Measurements from ENCODE around the gene CCNL2.

CCNL2 gene

DNA sequence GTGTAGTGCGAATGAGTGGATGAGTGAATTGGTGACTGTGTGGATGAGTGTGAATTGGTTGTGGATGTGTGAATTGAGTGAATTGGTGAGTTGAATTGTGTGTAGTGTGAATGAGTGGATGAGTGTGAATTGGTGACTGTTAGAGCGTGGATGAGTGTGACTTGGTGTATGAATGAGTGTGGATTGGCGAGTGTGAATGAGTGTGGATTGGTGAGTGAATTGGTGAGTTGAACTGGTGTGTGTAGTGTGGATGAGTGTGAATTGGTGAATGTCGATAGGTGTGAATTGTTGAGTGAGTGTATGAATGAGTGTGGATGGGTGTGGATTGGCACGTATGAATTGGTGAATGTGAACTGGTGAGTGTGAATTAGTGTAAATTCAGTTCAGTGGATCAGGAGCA lies 31.8 kb downstream of the CCNL2 start:
- in situ Hi-C loops (cut with HindIII; ENCODE audit: low sequenced_read_pairs) = no loop called here
- TF ChIP-seq, protein P1, sequence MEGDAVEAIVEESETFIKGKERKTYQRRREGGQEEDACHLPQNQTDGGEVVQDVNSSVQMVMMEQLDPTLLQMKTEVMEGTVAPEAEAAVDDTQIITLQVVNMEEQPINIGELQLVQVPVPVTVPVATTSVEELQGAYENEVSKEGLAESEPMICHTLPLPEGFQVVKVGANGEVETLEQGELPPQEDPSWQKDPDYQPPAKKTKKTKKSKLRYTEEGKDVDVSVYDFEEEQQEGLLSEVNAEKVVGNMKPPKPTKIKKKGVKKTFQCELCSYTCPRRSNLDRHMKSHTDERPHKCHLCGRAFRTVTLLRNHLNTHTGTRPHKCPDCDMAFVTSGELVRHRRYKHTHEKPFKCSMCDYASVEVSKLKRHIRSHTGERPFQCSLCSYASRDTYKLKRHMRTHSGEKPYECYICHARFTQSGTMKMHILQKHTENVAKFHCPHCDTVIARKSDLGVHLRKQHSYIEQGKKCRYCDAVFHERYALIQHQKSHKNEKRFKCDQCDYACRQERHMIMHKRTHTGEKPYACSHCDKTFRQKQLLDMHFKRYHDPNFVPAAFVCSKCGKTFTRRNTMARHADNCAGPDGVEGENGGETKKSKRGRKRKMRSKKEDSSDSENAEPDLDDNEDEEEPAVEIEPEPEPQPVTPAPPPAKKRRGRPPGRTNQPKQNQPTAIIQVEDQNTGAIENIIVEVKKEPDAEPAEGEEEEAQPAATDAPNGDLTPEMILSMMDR (IDR thresholded peaks at IDR 0.05; ENCODE audit: low read depth, low read length) = no peak
- DNase-seq (ENCODE audit: low read depth, low spot score) = no peak
- no peak overlapping the region for H3K4me3 ChIP-seq (ENCODE audit: low read depth, low read length)

DNA sequence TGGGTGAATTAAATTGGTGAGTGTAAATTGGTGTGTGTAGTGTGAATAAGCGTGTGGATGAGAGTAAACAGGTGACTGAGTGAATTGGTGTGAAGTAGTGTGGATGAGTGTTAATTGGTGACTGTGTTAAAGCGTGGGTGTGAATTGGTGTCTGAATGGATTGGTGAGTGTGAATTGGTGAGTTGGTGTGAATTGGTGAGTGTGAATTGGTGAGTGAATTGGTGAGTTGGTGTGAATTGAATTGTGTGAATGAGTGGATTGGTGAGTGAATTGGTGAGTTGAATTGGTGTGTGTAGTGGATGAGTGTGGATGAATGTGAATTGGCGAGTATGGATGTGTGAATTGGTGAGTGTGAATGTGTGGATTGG lies 32.5 kb downstream of the CCNL2 start:
- H3K4me3 ChIP-seq (ENCODE audit: low read depth, low read length) = no peak overlapping the region
- in situ Hi-C loops (cut with HindIII; ENCODE audit: low sequenced_read_pairs) = no loop called here
- TF ChIP-seq, protein P1 (IDR thresholded peaks at IDR 0.05; ENCODE audit: low read depth, low read length) = no peak
- no peak for DNase-seq (ENCODE audit: low read depth, low spot score)

DNA sequence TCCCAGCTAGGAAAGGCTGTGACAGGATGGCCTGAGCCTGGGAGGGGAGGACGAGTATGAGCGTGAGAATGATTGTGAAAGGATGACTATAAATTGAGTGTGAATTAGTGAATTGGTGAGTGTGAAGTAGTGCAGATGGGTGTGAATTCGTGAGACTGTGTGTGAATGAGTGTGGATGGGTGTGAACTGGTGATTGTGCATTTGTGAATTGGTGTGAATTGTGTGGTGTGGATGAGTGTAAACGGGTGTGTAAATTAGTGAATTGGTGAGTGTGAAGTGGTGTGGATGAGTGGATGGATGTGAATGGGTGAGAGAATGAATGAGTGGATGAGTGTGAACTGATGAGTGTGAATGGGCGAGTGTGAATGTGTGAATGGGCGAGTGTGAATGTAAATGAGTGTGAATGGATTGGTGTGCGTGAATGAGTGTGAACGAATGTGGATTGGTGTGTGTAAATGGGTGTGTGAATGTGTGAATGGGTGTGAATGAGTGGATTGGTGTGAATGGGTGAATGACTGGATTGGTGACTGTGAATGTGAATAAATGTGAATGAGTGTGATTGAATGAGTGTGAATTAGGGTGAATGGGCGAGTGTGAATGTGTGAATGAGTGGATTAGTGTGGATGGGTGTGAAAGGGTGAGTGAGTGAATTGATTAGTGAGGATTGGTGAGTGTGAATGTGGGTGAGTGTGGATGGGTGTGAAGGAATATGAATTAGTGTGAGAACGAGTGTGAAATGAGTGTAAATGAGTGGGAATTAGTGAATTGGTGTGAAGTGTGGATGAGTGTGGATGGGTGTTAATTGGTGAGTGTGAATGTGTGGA lies 33.0 kb downstream of the CCNL2 start:
- TF ChIP-seq, protein P1 (IDR thresholded peaks at IDR 0.05; ENCODE audit: low read depth, low read length) = no peak
- H3K4me3 ChIP-seq (ENCODE audit: low read depth, low read length) = no peak overlapping the region
- in situ Hi-C loops (cut with HindIII; ENCODE audit: low sequenced_read_pairs) = no loop called here
- DNase-seq (ENCODE audit: low read depth, low spot score) = no peak

DNA sequence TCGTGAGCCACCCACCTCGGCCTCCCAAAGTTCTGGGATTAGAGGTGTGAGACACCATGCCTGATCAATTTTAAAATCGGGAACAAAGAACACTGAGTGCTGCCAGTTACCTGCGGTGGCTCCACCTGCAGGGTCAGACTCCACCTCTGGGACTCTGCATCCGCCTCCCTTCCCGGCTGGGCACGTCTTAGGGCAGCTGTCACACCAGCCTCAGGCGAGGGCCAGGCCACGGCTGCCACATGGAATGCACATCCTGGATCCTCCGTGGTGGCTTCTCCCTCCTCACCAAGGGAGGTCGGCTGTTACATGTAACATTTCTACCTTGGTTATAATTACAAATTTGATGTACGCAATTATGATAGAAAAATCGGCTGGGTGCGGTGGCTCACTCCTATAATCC lies 34.9 kb downstream of the CCNL2 start:
- H3K4me3 ChIP-seq (ENCODE audit: low read depth, low read length) = no peak overlapping the region
- in situ Hi-C loops (cut with HindIII; ENCODE audit: low sequenced_read_pairs) = no loop called here
- TF ChIP-seq, protein P1 (IDR thresholded peaks at IDR 0.05; ENCODE audit: low read depth, low read length) = no peak
- DNase-seq (ENCODE audit: low read depth, low spot score) = no peak

DNA sequence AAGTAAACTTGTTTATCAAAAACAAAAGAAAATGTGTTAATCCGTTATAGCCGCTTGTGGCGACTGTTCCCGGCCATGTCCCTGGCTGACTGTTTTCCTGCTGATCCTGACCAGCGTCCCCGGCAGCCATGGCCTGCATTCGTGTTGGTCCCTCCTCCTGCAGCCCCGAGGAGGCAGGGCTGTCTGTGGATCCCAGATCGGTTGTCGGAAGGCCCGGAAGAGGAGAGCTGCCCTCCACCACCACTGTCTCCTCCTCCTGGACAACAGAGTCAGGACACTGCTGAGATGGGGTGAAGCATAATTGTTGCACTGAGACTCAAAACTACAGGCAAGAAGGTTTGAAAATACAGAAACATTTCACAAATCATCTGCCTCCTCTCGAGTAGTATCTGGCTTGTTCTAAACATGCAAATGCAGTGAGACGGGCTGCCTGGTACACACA lies 37.1 kb downstream of the CCNL2 start:
- TF ChIP-seq, protein P1 (IDR thresholded peaks at IDR 0.05; ENCODE audit: low read depth, low read length) = peak; percentile 42
- peak; percentile 79 for DNase-seq (ENCODE audit: low read depth, low spot score)
- H3K4me3 ChIP-seq (ENCODE audit: low read depth, low read length) = no peak overlapping the region
- in situ Hi-C loops (cut with HindIII; ENCODE audit: low sequenced_read_pairs) = no loop called here

DNA sequence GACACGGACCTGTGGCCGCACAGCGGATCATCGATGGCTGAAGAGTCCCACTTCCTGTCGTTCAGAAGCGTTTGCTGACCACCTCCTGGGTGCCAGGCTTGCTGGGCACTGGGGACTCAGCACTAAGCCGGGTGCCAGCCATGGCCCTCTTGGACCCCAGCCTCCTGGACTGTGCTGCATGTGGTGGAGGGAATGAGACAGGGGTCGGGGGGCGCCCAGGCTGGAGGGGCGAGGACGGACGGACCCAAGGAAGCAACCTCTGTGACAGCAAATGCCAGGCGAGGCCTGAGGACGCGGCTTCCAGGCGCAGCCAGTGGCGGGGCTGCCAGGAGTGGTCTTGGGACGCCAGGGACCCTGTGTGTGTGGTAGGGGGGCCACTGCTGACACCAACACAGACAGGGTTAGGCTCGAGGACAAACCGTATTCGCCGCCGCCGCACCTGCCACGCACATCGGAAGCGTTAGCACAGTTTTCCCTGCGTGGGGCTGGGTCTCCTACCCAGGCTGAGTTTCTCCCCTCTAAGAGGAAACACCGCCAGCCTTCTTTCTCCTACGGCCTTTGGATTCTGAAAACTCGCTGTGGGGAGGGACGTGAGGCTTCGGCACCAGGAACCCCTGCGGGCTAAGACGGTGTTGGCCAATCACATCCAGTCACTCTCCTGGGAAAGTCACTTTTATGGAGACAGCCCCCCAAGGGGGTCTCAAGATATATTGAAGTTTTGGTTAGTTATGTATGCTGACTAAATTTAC lies 37.7 kb downstream of the CCNL2 start:
- DNase-seq (ENCODE audit: low read depth, low spot score) = no peak
- TF ChIP-seq, protein P1 (IDR thresholded peaks at IDR 0.05; ENCODE audit: low read depth, low read length) = no peak
- in situ Hi-C loops (cut with HindIII; ENCODE audit: low sequenced_read_pairs) = no loop called here
- no peak overlapping the region for H3K4me3 ChIP-seq (ENCODE audit: low read depth, low read length)
